ENCODE results near the gene SNX10.

Gene SNX10

DNA sequence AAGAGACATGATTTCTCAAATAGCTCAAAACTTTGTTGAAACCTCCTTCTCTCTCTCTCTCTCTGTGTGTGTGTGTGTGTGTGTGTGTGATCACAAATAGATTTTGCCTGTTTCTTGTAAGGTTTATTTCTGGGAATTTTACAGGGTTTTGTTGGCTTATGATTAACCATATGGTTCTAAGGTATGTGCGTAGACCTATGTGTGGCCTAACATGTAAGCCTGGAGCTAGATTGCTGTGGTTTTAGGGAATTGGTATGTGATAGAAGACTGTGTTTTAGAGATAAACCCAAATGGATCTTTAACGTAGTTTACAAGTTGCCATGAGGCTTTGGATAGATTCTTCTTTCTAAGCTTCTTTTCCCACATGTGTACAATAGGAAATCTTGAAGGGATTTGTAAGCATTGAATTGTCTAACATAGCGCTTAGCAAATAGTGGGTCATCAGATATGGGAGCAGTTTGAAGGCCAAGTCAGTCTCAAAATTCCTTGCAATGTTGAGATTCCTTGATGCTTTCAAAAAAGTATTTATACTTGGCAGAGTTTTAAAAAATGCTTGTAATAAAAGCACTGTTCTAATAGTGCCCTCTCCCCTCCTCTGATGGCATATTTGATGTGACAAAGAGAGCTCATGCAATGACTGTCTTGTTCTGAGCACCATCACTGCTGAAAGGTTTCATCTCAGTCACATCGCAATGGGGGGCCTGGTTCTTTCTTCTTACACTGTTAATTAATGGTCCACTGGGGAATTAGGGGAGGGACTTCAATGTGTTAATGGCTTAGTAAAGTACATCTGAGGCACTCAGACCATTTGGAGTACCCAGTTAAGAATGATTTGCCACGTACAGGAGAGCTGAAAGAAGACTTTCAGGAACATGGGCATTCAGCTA lies 118.2 kb downstream of the SNX10 start:
- DNase-seq = no peak

DNA sequence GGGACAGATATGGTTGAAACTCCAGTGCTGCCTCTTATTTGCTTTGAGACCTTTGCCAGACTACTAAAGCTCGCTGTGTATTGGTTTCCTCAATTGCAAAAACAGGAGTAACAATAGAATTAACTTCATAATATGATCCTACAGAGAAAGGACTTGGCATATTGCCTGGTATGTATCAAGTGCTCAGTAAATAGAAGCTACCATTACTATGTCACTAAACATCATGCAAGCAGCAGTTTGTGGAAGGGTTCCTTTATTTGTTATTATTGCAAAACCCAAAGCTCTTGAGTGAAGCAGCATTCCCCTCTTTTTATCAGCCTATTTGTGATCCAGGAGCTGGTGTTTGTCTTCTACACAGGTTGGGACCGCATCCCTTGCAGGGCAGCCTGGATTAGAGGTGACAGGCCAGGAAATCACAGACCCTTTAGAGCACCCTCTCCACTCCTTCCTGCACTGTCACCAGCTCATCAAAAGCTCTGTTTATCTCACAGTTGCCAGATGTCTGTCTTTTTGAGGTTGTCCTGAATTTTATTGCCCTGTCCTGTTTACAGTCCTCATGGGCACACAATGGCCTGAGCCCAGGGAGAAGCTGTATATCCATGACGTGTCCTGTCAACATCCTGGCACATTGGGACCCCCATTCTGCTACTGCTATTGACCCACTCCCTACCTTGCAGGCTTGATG lies 121.5 kb downstream of the SNX10 start:
- no peak for DNase-seq

DNA sequence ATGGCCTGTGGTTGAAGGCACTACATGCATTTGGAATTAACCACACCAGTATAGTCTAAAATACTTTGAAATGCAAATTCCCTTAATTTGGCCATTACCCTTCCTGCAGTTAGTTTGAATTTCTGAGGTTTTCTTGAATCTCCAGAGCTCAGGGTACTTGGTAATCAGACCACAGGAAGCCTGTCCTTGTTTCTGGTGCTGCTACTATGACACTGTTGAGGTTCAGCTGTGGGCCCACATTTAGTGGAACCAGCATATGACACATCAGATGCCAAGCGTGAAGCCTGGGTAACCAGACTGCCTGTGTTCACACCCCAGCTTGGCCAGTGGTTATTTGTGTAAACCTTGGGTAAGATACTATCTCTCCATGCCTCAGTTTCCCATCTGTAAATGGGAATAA lies 124.3 kb downstream of the SNX10 start:
- DNase-seq = no peak

DNA sequence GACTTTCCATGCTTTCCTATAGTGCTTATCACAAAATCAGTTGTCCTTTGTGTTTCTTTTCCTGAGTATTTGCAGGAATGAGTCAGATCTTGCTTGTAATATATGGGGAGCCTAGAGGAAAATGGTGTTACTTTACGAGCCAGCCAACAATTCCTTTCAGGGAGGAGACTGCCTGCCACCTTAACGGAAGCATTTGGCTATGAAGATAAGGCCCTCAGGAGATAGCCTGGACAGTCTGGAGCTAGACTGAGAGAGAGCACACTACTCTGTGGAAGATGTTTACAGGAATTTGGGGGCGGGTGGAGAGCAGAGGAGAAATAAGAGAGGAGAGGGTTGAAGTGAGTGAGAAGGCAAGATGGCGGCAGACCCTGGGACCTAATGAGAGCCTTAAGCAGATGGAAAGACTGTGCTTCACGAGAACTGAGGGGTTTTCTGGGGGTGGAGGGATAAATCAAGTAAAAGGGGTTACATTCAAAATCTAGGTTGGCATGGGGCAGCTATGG lies 126.3 kb downstream of the SNX10 start:
- no peak for DNase-seq

DNA sequence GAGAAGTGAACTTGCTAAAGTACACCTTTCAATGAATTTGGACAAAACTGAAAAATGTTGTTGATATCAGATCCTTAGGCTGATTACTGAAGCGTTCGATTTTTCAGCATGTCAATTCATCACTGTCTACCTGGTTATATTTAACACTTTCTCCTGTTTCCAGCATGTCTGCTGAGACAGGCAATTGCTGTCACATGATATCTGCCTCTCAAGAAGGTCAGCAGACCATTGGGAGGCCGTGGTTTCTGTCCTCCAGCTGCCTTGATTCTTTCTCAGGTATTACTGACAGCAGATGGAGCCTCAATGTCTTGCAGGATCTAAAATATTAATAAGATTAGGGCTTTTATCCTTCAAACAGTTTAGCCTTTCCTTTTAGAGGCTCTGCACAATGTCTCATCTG lies 127.5 kb downstream of the SNX10 start:
- DNase-seq = no peak

DNA sequence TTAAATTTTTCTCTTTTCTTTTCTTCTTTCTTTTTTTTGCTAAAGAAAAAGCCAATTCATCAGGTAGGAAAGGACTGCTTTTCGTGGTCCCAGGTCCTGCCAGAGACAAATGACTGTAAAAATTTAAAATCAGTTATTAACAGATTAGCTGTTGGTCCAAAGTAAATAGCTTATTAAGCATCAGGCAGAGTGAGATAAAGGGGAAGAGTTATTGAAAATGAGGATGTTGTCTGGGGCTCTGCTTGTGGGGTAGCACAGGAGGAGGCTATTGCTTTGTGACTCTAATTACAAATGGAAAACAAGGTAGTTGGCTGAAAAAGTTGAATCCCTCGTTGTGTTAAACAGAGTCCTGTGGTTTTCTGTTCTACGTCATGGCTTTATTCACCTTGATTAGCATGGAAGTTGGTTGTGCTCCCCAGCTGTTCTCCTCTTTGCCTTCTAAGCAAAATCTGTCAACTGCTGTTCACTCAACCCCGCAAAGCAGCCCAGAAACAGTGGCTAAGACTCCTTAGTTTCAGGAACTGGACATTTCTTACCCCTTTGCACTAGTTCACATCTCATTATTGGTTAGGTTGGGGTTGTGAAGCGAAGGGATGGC lies 128.9 kb downstream of the SNX10 start:
- DNase-seq = no peak

DNA sequence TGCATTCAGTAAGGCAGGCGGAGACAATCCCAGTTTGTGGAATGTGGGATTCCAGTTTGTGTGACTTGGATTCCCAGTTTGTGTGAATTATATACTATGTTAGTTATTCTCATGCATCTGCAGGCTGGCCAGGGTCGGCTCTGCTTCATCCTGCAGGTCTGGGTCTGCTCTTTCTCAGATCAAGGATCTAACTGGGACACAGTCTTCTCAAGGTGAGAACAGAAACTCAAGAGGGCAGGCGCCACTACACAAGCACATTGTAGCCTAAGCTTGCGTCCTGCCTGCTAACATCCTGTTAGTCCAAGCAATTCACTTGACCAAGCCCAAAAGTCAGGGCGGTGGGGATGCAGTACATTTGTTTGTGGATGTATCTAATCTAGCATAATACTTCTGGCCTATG lies 131.1 kb downstream of the SNX10 start:
- no peak for DNase-seq

DNA sequence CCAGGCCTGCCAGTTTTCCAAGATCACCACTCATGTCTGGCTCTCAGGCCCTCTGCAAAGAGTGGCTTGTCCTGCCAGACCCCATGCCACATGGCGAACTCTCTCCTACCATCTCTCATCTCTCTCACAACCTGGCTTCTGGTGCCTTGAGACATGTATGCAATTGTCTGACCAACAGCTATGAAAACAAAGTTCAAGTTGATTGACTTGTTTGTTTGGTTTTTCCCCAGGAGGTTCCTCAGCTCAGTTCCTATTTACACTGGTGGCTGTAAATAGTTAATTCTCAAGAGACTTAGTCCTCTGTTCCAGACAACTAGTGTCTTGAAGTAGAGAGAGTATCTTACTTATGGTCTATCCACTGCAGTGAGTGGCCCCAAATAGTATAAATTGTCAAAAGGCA lies 131.8 kb downstream of the SNX10 start:
- DNase-seq = no peak
